Inflammatory macrophage treated with lipopolysaccharide for 4 hours (primary cell): ENCODE data around the gene NFKB2.

Source experiments
- DNase-seq: peaks from one replicate; pipeline ENCODE4 v3.0.0-alpha.2; 2020

The NFKB2 gene

DNA sequence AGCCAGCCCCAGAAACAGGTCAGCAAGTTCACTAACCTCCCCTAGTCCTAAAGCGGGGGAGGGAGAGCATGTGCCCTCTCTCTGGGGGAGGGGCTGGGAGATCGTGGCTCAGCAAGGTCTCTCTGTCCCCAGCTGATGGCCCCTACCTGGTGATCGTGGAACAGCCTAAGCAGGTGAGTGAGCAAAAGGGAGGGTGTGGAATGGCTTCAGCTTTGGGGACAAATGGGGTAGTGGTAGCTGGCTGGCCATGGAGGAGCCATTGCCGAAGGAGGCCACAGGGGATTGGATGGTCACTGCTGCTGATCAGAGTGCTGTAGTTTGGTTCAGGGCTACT is 779 bp downstream of the NFKB2 start:
- DNase-seq = no peak

DNA sequence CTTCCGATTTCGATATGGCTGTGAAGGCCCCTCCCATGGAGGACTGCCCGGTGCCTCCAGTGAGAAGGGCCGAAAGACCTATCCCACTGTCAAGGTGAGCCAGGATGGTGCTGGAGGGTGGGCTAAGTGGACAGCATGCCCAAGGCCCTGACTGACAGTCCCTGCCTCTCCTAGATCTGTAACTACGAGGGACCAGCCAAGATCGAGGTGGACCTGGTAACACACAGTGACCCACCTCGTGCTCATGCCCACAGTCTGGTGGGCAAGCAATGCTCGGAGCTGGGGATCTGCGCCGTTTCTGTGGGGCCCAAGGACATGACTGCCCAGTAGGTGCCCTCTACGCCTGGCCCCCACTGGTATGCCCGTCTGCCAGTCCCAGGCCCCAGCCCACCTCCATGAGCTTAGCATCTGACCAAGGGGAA is 1.2 kb downstream of the NFKB2 start:
- DNase-seq = no peak

DNA sequence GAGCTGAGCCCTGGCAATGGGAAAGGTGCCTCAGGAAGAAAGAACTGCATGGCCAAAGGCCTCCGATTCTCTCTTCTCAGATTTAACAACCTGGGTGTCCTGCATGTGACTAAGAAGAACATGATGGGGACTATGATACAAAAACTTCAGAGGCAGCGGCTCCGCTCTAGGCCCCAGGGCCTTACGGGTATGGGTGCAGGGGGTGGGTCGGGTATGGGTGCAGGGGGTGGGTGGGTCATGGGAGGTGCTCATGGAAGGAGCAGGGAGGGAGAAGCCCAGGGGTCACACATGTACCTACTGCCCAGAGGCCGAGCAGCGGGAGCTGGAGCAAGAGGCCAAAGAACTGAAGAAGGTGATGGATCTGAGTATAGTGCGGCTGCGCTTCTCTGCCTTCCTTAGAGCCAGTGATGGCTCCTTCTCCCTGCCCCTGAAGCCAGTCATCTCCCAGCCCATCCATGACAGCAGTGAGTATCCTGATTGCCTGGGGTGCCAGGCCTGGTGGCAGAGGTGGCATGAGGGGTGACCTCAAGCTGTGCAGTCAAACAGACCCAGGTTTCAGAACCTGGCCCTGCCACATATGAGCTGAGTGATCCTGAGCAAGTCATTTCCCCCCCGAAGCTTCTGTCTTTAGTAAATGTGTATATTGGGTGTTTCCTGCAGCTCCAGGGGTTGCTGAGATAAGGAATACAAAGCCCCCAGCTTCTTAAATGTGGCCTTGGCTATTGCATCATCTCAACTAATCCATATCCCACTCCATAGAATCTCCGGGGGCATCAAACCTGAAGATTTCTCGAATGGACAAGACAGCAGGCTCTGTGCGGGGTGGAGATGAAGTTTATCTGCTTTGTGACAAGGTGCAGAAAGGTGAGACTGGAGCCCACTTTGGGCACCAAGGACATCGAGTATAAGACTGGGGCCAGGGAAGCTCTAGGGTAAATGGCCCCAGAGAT is 2.0 kb downstream of the NFKB2 start:
- DNase-seq = no peak

DNA sequence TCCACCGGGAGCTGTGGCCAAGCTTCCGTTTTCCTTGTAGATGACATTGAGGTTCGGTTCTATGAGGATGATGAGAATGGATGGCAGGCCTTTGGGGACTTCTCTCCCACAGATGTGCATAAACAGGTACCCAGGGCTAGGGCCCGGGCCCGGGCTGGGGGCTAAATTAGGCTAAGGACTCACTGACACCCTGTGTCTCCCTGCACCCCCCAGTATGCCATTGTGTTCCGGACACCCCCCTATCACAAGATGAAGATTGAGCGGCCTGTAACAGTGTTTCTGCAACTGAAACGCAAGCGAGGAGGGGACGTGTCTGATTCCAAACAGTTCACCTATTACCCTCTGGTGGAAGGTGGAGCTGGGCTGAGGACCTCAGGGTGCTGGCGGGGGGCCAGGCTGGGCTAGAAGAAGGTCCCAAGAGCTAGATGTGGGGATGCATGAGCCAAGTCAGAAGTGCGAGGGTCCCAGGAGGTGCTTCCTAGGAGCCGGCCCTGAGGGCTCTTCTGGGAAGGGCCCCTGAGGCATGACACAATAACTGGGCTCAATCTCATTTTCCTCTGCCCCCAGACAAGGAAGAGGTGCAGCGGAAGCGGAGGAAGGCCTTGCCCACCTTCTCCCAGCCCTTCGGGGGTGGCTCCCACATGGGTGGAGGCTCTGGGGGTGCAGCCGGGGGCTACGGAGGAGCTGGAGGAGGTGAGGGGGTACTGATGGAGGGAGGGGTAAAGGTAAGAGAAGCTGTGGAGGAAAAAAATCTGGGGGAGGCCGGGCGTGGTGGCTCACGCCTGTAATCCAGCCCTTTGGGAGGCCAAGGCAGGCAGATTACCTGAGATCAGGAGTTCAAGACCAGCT is 2.9 kb downstream of the NFKB2 start:
- no peak for DNase-seq

DNA sequence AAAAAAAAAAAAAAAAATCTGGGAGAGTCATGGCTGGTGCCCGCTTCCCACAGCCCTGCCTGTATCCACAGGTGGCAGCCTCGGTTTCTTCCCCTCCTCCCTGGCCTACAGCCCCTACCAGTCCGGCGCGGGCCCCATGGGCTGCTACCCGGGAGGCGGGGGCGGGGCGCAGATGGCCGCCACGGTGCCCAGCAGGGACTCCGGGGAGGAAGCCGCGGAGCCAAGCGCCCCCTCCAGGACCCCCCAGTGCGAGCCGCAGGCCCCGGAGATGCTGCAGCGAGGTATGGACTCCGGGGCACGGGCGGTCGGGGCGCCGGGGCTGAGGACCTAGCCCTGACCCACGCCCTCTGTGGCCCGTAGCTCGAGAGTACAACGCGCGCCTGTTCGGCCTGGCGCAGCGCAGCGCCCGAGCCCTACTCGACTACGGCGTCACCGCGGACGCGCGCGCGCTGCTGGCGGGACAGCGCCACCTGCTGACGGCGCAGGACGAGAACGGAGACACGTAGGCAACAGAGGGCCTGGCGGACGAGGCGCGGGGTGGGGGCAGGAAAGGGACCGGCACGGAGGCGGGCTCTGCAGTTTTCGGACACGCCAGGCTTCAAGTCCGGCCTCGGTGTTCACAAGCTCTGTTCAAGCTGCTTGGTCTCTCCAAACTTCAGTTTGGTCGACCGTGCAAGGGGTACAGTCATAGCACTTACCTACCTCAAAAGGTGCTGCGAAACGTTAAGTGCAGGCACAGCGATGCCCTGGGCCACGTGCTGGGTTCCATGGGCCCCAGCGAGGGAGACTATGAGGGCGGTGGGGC is 3.9 kb downstream of the NFKB2 start:
- DNase-seq = peak; percentile 85

DNA sequence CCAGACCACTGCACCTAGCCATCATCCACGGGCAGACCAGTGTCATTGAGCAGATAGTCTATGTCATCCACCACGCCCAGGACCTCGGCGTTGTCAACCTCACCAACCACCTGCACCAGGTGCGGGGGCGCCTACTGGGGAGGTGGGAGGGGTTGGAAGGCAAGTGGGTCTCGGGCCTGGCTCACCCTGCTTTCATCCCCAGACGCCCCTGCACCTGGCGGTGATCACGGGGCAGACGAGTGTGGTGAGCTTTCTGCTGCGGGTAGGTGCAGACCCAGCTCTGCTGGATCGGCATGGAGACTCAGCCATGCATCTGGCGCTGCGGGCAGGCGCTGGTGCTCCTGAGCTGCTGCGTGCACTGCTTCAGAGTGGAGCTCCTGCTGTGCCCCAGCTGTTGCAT is 4.6 kb downstream of the NFKB2 start:
- DNase-seq = no peak

DNA sequence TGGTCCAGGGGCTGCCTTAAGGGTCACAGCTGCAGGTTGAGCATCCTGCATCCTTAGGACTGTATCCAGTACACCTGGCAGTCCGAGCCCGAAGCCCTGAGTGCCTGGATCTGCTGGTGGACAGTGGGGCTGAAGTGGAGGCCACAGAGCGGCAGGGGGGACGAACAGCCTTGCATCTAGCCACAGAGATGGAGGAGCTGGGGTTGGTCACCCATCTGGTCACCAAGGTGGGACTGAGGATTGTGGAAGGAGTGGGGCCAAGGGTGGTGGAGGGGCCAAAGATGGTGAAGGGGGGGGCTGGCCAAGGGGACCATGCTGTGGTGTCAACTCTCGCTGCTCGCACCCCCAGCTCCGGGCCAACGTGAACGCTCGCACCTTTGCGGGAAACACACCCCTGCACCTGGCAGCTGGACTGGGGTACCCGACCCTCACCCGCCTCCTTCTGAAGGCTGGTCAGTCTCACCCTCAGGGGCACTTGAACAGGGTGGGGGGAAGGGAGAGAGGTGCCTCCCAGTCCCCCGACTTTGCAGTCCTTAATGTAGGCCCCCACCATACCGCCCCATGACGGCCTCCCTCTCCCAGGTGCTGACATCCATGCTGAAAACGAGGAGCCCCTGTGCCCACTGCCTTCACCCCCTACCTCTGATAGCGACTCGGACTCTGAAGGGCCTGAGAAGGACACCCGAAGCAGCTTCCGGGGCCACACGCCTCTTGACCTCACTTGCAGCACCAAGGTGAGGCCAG is 5.3 kb downstream of the NFKB2 start:
- DNase-seq = no peak

DNA sequence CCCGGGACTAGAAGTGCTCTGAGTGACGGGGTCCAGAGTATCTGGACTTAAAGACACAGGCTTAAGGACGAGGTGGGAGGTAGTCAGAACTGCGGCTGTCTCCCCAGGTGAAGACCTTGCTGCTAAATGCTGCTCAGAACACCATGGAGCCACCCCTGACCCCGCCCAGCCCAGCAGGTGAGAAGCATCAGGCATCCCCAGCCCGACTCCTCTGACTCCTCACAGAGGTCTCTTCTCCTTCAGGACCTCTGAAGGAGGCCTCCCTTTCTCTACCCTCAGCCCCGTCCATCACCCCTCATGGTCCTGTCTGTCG is 5.8 kb downstream of the NFKB2 start:
- no peak for DNase-seq

DNA sequence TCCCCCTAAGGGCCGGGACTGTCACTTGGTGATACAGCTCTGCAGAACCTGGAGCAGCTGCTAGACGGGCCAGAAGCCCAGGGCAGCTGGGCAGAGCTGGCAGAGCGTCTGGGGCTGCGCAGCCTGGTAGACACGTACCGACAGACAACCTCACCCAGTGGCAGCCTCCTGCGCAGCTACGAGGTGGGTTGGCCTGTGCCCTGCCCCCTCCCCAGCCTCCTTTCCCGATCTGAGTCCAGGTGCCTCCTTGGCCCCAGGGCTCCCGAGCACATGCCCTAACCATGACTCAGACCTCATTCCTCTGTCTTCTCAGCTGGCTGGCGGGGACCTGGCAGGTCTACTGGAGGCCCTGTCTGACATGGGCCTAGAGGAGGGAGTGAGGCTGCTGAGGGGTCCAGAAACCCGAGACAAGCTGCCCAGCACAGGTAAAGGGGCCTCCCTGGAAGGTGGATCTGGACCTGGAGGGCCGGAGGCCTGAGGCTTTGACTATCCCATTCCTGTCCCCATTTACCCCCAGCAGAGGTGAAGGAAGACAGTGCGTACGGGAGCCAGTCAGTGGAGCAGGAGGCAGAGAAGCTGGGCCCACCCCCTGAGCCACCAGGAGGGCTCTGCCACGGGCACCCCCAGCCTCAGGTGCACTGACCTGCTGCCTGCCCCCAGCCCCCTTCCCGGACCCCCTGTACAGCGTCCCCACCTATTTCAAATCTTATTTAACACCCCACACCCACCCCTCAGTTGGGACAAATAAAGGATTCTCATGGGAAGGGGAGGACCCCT is 6.4 kb downstream of the NFKB2 start:
- no peak for DNase-seq

DNA sequence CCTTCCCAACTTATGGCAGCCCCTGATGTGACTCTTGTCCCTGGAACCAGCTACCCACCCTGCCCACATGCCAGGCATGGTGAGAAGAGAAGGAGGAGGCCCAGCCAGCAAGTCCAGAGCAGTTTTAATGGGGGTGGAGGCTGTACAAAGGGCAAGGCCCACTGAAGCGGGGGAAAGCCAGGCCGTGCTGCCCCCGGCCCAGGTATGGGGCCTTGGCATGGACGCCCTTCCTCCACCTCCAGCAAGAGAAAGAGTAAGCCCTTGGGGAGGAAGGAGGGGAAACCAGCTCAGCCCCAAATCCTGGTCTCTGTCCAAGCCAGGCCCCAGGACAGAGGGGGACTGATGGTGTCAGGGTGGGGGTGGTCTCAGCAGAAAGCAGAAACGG is 7.0 kb downstream of the NFKB2 start:
- DNase-seq = no peak

DNA sequence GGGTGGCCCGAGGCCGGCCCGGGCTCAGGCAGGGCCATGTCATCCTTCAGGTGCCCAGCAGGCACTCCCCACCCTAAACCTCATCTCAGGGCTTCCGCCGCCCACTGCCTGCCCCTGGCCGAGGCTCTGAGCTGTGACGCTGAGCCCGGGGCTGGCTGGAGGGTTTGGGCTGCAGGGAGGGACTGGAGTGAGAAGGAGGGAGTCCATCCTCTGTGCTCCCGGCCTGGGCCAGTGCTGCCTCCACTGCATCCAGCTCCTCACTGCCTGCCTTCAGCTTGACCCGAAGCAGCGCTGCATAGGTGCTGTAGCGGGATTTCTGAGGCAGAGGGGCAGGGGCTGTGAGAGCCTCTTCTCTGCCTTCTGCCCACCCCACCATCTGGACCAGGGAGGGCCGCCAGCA is 7.6 kb downstream of the NFKB2 start:
- DNase-seq = no peak

DNA sequence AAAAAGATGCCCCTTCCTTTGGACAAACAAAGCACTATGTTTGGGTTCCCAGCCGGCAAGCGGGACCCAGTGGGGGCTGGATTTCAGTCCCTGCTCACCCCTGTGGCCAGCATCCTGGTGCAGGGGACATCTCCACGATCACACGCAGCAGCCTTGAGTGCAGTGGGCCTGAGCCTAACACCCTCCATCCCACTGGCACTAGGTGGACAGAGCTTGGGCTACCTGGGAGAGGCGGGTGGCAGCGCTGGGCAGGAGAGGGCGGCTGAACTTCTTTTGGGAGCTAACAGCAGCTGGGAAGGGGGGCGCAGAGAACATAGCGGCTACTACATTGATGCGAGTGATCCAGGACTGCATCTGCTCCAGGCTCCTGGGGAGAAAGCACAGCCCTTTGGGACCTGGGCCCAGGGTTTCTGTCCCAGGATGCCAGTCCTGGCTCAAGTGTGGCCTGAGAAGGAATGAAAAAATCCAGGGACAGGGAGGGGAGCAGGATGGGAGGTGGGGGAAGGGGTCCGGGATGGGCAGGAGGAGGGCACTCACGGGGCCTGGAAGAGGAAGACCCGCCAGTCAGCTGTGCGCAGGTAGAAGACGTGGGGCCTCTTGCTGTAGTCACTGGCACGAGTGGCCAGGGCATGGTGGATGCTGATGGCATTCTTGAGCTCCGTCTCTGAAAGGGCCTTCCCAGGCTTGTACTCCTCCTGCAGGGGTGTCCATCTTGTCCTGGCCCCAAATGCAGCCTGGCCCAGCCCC is 9.0 kb downstream of the NFKB2 start:
- no peak for DNase-seq

DNA sequence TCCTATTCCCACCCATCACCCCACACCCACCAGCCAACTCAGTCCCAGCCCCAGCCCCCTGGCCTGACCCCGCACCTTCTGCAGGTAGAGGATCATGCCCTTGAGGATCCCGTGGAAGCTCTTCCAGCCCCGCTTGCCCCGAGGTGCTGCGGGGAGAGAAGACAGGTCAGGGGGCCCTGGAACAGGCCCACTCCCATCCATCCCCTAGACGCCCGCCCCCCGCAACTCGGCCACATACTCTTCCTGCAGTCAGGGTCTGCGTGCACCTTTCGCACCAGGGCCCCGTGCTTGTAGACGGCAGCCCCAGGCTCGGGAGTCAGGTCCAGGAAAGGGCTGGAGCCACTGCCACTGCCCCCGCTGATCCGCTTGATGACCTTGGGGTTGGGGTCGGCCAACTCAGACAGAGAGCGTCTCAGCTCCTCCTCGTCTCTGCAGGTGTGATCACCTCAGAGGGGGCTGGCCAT is 9.6 kb downstream of the NFKB2 start:
- no peak for DNase-seq

DNA sequence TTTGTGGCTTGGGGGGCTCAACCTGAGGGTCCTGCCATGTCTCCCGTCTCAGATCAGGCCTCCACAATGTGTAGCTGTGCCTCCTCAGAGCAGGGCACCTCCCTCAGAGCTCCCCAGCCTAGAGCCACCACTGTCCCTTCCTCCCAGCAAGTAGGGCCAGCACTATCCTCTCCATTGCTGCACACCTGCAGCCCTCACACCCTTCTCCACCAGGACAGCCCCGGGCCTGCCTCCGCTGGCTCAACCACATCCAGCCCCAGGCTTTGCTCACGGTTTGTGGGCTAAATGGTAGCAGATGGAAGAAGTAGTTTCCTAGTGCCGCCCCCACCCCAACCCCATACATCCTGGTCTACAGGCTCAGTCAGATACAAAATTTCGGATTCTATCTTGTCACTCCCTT is 10.1 kb downstream of the NFKB2 start:
- DNase-seq = no peak

DNA sequence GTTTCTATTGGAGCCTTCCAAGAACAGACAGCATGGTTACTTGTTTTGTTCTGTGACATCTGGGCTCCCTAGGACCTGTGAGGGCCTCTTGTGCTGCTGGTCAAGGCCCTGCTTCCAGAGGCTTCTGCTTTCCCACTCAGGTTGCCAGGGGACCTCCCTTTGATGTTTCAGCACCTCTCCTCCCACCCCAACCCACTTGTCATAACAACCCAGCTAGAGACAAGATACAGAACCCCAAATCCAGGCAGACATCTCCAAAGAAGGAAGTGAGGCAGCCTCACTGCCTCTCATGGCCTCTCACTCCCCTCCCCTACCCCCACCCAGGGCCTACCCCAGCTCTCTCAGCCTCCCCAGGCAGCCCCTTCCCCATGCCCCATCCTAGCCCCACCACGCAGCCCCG is 11.3 kb downstream of the NFKB2 start:
- DNase-seq = no peak

DNA sequence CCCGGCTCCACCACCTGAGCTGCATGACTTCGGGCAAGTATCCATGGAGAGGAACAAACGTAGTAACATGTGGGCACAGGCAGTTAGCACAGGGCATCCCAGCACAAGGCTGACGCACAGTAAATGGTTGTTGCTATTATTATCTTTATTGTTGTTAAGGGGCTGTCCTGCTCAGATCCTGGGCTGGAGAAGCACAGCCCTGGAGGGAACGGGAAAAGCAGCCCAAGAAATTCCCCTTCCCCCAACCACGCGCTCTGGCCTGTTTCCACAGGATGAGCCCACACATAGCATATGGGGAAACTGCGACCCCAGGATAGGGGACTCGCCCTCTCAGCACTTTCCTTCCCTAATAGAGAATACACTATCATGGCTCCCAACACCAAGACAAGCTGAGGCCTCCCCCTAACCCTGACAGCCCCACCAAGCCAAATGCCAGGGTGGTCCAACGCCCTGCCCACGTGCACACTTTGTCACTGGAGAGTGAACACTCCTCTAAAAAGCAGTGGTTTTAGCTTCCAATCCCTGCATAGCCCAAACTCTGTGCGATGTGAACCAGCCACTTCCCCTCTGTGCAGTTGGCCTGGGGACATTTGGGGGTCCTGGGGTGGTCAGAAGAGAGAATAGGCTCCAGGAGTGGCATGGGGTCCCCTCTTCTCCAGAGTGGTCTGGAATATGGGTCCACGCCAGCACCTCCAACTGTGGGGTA is 12.1 kb downstream of the NFKB2 start:
- DNase-seq = peak; percentile 36

DNA sequence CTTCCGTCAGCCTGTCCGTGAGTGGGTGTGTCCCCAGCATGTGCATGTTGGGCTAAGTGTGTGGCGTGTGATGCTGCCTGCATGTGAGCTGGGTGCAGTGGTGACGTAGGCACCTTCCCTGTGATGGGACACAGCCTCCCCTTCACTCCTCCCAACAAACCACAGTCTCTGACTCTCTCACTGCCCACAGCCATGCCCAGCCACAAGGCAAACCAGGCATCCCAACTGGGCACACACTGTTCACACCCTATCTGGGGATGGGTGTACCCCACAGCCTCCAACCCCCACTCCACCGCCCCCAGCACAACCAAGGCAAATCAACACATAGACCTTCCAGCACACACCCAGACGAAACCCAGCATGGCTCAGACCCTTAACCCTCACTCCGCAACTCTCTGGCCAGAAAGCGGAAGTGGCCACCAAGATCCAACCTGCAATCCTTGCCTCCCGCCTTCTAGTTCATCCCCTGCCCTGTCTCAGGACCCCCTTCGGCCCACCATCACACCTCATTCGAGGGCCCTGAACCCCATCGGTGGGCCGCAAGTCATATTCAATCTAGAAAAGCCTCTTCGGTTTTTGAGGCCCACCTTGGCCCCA is 12.7 kb downstream of the NFKB2 start:
- DNase-seq = peak; percentile 45

DNA sequence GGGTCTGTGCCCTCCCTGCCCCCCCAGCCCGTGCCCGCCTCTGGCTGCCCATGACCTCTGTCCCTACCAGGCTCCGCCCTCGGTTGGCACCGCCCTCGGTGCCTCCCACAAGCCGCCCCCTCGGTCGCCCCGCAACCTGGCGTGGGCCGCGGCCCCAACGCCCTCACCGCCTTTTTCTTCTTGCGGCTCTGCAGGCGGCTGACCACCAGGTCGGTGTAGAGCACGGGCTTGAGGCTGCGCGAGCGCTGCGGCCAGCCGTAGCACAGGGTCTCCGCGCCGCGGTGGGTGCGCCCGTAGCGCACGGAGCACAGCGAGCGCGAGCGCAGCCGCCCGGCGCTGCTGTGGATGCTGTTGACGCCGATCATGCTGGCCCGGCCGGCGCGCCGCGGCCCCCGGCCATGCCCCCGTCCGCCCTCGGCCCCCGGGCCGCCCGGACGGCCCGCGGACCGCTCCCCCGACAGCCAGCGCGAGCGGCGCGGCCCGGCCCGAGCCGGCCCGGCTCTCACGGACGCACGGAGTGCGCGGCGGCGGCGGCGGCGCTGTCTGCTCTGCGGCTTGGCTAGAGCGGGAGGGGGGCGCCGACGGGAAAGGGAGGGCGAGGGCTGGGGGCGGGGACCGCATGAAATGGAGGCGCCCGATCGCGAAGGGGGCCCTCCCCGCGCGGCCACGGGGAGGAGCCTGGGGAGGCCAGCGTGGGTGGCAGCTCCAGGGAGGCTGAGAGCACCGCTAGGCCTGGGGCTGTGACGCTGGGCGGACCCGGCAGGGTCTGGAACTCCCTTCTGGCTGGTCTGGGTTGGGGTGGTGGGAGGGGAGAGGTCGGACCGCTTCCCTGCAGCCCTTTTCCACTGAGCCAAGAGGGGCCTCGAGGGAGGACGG is 13.5 kb downstream of the NFKB2 start:
- peak; percentile 37 for DNase-seq
